K562 (cell line): ENCODE results near the gene SLC39A11. TPM values are rescaled to one million over a fixed set of nuclear protein-coding genes. Genes with fewer than 3 reads are reported as not detected.

ENCODE experiments used
- CEBPZ ChIP-seq: fragments of 150-350 bp; IDR thresholded peaks from 2 replicates; pipeline ENCODE4 v1.6.1; 2014; ENCODE audit warnings: low read depth, mild to moderate bottlenecking, low read length, borderline replicate concordance
- CHD7 ChIP-seq: fragments of 200-600 bp; sonication (generic); IDR thresholded peaks from one replicate; pipeline ENCODE4 v1.6.1; 2012; ENCODE audit warnings: mild to moderate bottlenecking, low read depth, low read length, inconsistent platforms
- NFE2 ChIP-seq: IDR thresholded peaks from 2 replicates; pipeline ENCODE4 v1.6.1; 2014; ENCODE audit warnings: antibody characterized with exemption, low read depth
- RAD21 ChIP-seq, 2 experiments: fragments of 250-450 bp in 1 of 2; fragments of 450-650 bp in 1 of 2; sonication (Bioruptor Pico) in 1 of 2; formaldehyde crosslinking in 1 of 2; IDR thresholded peaks in 1 of 2; conservative IDR thresholded peaks in 1 of 2; 2 replicates each; pipeline versions ENCODE4 v1.4.0 to v1.8.0; 2020 to 2022; ENCODE audit warnings: mild to moderate bottlenecking in 2 of 2, moderate library complexity in 1 of 2
- STAG1 ChIP-seq: sonication (generic); formaldehyde crosslinking; IDR thresholded peaks from 2 replicates; pipeline ENCODE4 v1.5.0; 2020; ENCODE audit warnings: missing genetic modification reagents, borderline replicate concordance
- THRB ChIP-seq: fragments of 450-650 bp; formaldehyde crosslinking; conservative IDR thresholded peaks from 2 replicates; pipeline ENCODE4 v1.4.0; 2022; ENCODE audit warnings: mild to moderate bottlenecking, missing genetic modification characterization
- TRIM28 ChIP-seq: fragments of 450-650 bp; IDR thresholded peaks from 2 replicates; pipeline ENCODE4 v1.6.1; 2017
- ZNF174 ChIP-seq: fragments of 250-450 bp; sonication (Bioruptor Pico); IDR thresholded peaks from 2 replicates; pipeline ENCODE4 v1.4.0; 2020; ENCODE audit warnings: mild to moderate bottlenecking
- polyA plus RNA-seq, 8 experiments: library from polyadenylated mRNA; depleted of rRNA in 4 of 8; stranded (reverse) in 5 of 8; unstranded in 3 of 8; fragments of >200 nt; fragmentation: Nextera tagmentation in 2 of 8; fragmentation: Illumina TruSeq in 1 of 8; extraction: Ambion mirVana in 2 of 8; extraction: Trizol in 1 of 8; gene quantifications; 2 replicates each; pipeline versions ENCODE4 v1.2.1 to v1.2.3, GENCODE V29; 2011 to 2014; ENCODE audit warnings: inconsistent platforms in 1 of 8, missing spikeins in 1 of 8
- total RNA-seq, 7 experiments: library from RNA; depleted of rRNA in 6 of 7; stranded (reverse); fragments of >200 nt in 6 of 7; fragmentation: Illumina TruSeq in 2 of 7; extraction: Trizol in 2 of 7; gene quantifications; 2 replicates each; pipeline versions ENCODE4 v1.2.1 to v1.2.3, GENCODE V29; 2011 to 2021; ENCODE audit warnings: low replicate concordance in 1 of 7

Gene SLC39A11
- total and polyA plus RNA-seq, 9 of the 15 experiments (the other 6 are each of a cell fraction or from before 2014, with no cell fraction given) = 10.5 to 26.4 (median 13.4) TPM

GRCh38 chr17:72725433-72726068, 366.9 kb downstream of the SLC39A11 start (continued):
- no peak for TF ChIP-seq CHD7
- TF ChIP-seq ZNF174 (CRISPR knock-in tag) = no peak
- no peak for TF ChIP-seq NFE2
- TF ChIP-seq TRIM28 = no peak
- TF ChIP-seq CEBPZ = no peak
- TF ChIP-seq RAD21 (CRISPR knock-in tag; conservative IDR thresholded peaks at IDR 0.05 in 1 of 2, IDR thresholded peaks at IDR 0.05 in 1 of 2) = peak; percentile 75 to 92
- no peak for TF ChIP-seq THRB (CRISPR knock-in tag)
- peak; percentile 94; the same call in 1 of the 2 replicates for TF ChIP-seq STAG1 (CRISPR knock-in tag)
